Liver (tissue), 9 donors: ENCODE data around the gene IL20. TPM values are rescaled to one million over a fixed set of nuclear protein-coding genes. Genes with fewer than 3 reads are reported as not detected.

Source experiments
- DNase-seq: peaks from one replicate; pipeline ENCODE4 v3.0.0-alpha.2; 2017; ENCODE audit warnings: low spot score
- H3K27ac ChIP-seq, 2 donors: one replicate each; pipeline ENCODE4 v1.7.0; 2013; ENCODE audit warnings: inconsistent platforms in 2 of 2, low read length in 2 of 2, control low read depth in 1 of 2, low read depth in 1 of 2, mild to moderate bottlenecking in 1 of 2
- H3K27me3 ChIP-seq, 4 donors: one replicate each; pipeline versions ENCODE4 v1.6.1 to v1.7.0; 2013; ENCODE audit warnings: low read length in 3 of 4, inconsistent platforms in 1 of 4, mild to moderate bottlenecking in 1 of 4, moderate library complexity in 1 of 4; ENCODE audit not compliant: control insufficient read depth in 4 of 4, insufficient read depth in 4 of 4
- H3K36me3 ChIP-seq, 4 donors: one replicate each; pipeline versions ENCODE4 v1.6.1 to v1.7.0; 2013; ENCODE audit warnings: low read length in 3 of 4, mild to moderate bottlenecking in 3 of 4, low read depth in 1 of 4, moderate library complexity in 1 of 4; ENCODE audit not compliant: control insufficient read depth in 4 of 4, insufficient read depth in 3 of 4
- H3K4me1 ChIP-seq, 4 donors: one replicate each; pipeline versions ENCODE4 v1.6.1 to v1.7.0; 2013; ENCODE audit warnings: low read length in 3 of 4, mild to moderate bottlenecking in 3 of 4, moderate library complexity in 1 of 4; ENCODE audit not compliant: control insufficient read depth in 4 of 4, insufficient read depth in 4 of 4
- H3K4me3 ChIP-seq, 3 donors: one replicate each; pipeline versions ENCODE4 v1.6.1 to v1.7.0; 2013; ENCODE audit warnings: low read length in 3 of 3, control low read depth in 1 of 3, low read depth in 1 of 3, mild to moderate bottlenecking in 1 of 3
- H3K9ac ChIP-seq, 2 donors: one replicate each; pipeline ENCODE4 v1.7.0; 2013; ENCODE audit warnings: low read length in 2 of 2, mild to moderate bottlenecking in 2 of 2, moderate library complexity in 2 of 2, control low read depth in 1 of 2, low read depth in 1 of 2
- H3K9me3 ChIP-seq, 4 donors: one replicate each; pipeline versions ENCODE4 v1.6.1 to v1.7.0; 2013; ENCODE audit warnings: low read length in 3 of 4; ENCODE audit not compliant: control insufficient read depth in 4 of 4
- EGR1 ChIP-seq, 2 donors: IDR thresholded peaks; 2 replicates each; pipeline ENCODE4 v1.6.1; 2016 to 2018; ENCODE audit warnings: antibody characterized with exemption in 2 of 2, low read depth in 2 of 2
- FOXA1 ChIP-seq: IDR thresholded peaks from 2 replicates; pipeline ENCODE4 v1.6.1; 2016; ENCODE audit warnings: antibody characterized with exemption
- FOXA2 ChIP-seq: IDR thresholded peaks from 2 replicates; pipeline ENCODE4 v1.6.1; 2016; ENCODE audit warnings: antibody characterized with exemption
- HNF4A ChIP-seq, 2 donors: conservative IDR thresholded peaks; 2 replicates each; pipeline ENCODE4 v1.6.1; 2016; ENCODE audit warnings: antibody characterized with exemption in 2 of 2, mild to moderate bottlenecking in 2 of 2
- HNF4G ChIP-seq: IDR thresholded peaks from 2 replicates; pipeline ENCODE4 v1.6.1; 2016; ENCODE audit warnings: antibody characterized with exemption
- NR2F2 ChIP-seq: IDR thresholded peaks from 2 replicates; pipeline ENCODE4 v1.6.1; 2016; ENCODE audit warnings: antibody characterized with exemption
- RAD21 ChIP-seq, 2 donors: IDR thresholded peaks; 2 replicates each; pipeline ENCODE4 v1.6.1; 2016; ENCODE audit warnings: antibody characterized with exemption in 2 of 2, mild to moderate bottlenecking in 2 of 2
- REST ChIP-seq: IDR thresholded peaks from 2 replicates; pipeline ENCODE4 v1.6.1; 2016; ENCODE audit warnings: antibody characterized with exemption, mild to moderate bottlenecking
- RXRA ChIP-seq, 2 donors: IDR thresholded peaks; 2 replicates each; pipeline ENCODE4 v1.6.1; 2017 to 2018; ENCODE audit warnings: antibody characterized with exemption in 2 of 2, mild to moderate bottlenecking in 1 of 2
- SP1 ChIP-seq: IDR thresholded peaks from 2 replicates; pipeline ENCODE4 v1.6.1; 2018; ENCODE audit warnings: antibody characterized with exemption, mild to moderate bottlenecking
- YY1 ChIP-seq: IDR thresholded peaks from 2 replicates; pipeline ENCODE4 v1.6.1; 2016; ENCODE audit warnings: antibody characterized with exemption, mild to moderate bottlenecking
- ZBTB33 ChIP-seq: IDR thresholded peaks from 2 replicates; pipeline ENCODE4 v1.6.1; 2016; ENCODE audit warnings: antibody characterized with exemption
- WGBS: extraction: QIAGEN DNeasy Blood & Tissue Kit; methylation state at CpG from one replicate; pipeline ENCODE4 v1.1.7; 2013; 5-methylcytosine and 5-hydroxymethylcytosine counted together
- polyA plus RNA-seq, 2 donors: library from polyadenylated mRNA; stranded (reverse) in 1 of 2; unstranded in 1 of 2; fragments of 200-250 nt in 1 of 2; fragments of >200 nt in 1 of 2; fragmentation: Nextera tagmentation in 1 of 2; extraction: Ambion mirVana in 1 of 2; gene quantifications; one replicate each; pipeline versions ENCODE4 v1.2.1 to v1.2.3, GENCODE V29; 2013 to 2015
- total RNA-seq, 2 donors: library from RNA; depleted of rRNA; stranded (reverse); fragments of >200 nt; gene quantifications; one replicate each; pipeline ENCODE4 v1.2.3, GENCODE V29; 2014
- TF ChIP-seq, protein P1 (sequence below): fragments of 150-350 bp; IDR thresholded peaks from 2 replicates; pipeline ENCODE4 v1.5.1; 2017; ENCODE audit warnings: improper control_type of control experiment, low read depth, low read length; ENCODE audit not compliant: missing input control
- TF ChIP-seq, protein P2 (sequence below): IDR thresholded peaks from 2 replicates; pipeline ENCODE4 v1.6.1; 2016; ENCODE audit warnings: antibody characterized with exemption
- donor health status: healthy.
- donor health status: healthy.
- donor health status: healthy.
- donor health status: healthy.
- donor health status: healthy.

IL20 gene
- total and polyA plus RNA-seq, 4 donors = 0.17 TPM; not detected in 3

DNA sequence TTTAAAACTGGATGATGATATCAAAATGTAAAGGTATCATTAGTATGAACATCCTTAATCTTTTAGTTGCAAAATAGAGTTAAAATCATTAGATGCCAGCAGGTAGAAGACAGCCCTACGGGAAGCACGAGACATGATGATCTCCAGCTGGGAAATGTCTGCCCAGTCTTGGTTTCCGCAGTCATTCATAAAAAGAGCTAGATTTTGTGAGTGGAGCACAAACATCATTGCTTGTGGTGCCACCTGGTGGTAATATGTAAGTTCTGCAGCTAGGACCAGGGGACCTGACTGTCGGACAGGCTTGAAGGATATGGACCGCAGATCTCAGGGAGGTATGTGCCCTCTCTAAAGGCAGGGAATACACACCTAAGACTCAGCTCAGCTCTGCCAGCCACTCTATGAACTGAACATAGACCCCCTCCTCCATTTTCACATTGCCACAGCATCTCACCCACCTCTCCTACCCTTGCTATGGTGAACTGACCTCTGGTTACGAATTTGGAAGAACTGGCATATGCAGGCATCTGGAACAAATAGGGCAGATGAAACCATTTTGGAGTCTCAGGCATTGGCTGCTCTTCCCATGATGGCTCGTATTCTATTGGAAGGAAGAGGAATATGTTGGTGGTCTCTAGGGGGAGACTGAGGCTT lies 47.1 kb downstream of the IL20 start:
- no peaks in the 10 kb centered on the region for H3K9me3 ChIP-seq
- H3K4me1 ChIP-seq = peaks cover 0 to 15% (median 13%) of the 10 kb centered on the region in 4 donors
- no peak overlapping the region for H3K4me3 ChIP-seq
- peak; percentile 60 for DNase-seq
- 23% methylated on average over 7 of the region's 7 CpGs for WGBS
- H3K36me3 ChIP-seq = no peaks in the 10 kb centered on the region
- TF ChIP-seq, protein P1, sequence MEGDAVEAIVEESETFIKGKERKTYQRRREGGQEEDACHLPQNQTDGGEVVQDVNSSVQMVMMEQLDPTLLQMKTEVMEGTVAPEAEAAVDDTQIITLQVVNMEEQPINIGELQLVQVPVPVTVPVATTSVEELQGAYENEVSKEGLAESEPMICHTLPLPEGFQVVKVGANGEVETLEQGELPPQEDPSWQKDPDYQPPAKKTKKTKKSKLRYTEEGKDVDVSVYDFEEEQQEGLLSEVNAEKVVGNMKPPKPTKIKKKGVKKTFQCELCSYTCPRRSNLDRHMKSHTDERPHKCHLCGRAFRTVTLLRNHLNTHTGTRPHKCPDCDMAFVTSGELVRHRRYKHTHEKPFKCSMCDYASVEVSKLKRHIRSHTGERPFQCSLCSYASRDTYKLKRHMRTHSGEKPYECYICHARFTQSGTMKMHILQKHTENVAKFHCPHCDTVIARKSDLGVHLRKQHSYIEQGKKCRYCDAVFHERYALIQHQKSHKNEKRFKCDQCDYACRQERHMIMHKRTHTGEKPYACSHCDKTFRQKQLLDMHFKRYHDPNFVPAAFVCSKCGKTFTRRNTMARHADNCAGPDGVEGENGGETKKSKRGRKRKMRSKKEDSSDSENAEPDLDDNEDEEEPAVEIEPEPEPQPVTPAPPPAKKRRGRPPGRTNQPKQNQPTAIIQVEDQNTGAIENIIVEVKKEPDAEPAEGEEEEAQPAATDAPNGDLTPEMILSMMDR = peak; percentile 94
- TF ChIP-seq FOXA1 = peak; percentile 19
- TF ChIP-seq RXRA (IDR thresholded peaks at IDR 0.05) = no peak
- peak; percentile 95 to 97 for TF ChIP-seq RAD21 (IDR thresholded peaks at IDR 0.05)
- H3K9ac ChIP-seq = no peak overlapping the region
- no peak overlapping the region for H3K27ac ChIP-seq
- H3K27me3 ChIP-seq = no peaks in the 10 kb centered on the region

GRCh38 chr1:206913766-206914537 lies 48.5 kb downstream of the IL20 start:
- no peaks in the 10 kb centered on the region for H3K36me3 ChIP-seq
- H3K4me3 ChIP-seq = no peak overlapping the region
- no peak for DNase-seq
- TF ChIP-seq HNF4G = no peak
- no peaks in the 10 kb centered on the region for H3K9me3 ChIP-seq
- 82% methylated on average over 12 of the region's 12 CpGs for WGBS
- H3K27ac ChIP-seq = no peak overlapping the region
- no peaks in the 10 kb centered on the region for H3K27me3 ChIP-seq
- peaks cover 0 to 15% (median 9%) of the 10 kb centered on the region in 4 donors for H3K4me1 ChIP-seq
- H3K9ac ChIP-seq = no peak overlapping the region

DNA sequence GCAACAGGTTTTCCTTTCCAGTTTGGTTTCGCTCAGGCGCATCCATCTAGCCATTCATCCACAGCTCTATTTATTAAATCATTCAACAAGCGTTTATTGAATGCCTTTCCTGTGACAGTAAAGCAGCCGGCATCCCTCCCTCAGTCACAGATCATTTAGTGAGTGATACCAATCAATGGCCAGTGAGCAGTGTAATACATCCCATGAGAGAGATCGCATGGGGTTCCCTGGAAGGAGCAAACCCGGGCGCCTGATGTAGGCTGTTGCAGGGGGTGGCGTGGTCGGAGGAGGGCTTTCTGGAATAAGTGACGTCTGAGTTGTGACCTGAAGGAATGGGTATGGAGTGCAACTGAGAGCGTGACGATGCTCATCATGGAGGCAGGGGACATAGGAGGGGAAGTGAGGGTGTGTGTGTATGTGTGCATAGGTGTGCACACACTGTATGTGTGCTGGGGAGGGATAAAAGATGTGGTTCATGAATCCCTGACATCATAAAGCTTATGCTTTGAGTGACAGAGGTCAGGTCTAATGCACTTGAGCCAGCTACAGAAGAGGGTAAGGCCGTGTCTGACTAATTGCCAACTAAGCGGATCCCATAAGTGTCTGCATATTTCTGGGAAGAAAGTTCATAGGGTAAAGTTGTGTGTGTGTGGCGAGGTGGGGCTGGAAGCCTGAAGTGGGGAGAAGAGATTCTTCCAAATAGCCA lies 49.8 kb downstream of the IL20 start:
- WGBS = 89% methylated on average over 15 of the region's 15 CpGs
- DNase-seq = no peak
- H3K9me3 ChIP-seq = no peaks in the 10 kb centered on the region
- H3K9ac ChIP-seq = no peak overlapping the region
- no peaks in the 10 kb centered on the region for H3K27me3 ChIP-seq
- no peak overlapping the region for H3K4me3 ChIP-seq
- peaks cover 0 to 9% (median under 1%) of the 10 kb centered on the region in 4 donors for H3K4me1 ChIP-seq
- H3K36me3 ChIP-seq = no peaks in the 10 kb centered on the region
- H3K27ac ChIP-seq = no peak overlapping the region
- no peak for TF ChIP-seq EGR1 (IDR thresholded peaks at IDR 0.05; ENCODE audit: low read depth in 2 of 2)
- TF ChIP-seq REST = no peak
- no peak for TF ChIP-seq NR2F2
- TF ChIP-seq HNF4G = no peak
- TF ChIP-seq, protein P1 = no peak
- TF ChIP-seq RAD21 (IDR thresholded peaks at IDR 0.05) = no peak
- no peak for TF ChIP-seq RXRA (IDR thresholded peaks at IDR 0.05)
- no peak for TF ChIP-seq HNF4A (conservative IDR thresholded peaks at IDR 0.05)
- no peak for TF ChIP-seq YY1
- no peak for TF ChIP-seq FOXA1
- TF ChIP-seq ZBTB33 = no peak
- TF ChIP-seq FOXA2 = no peak
- TF ChIP-seq SP1 = no peak
- TF ChIP-seq, protein P2, sequence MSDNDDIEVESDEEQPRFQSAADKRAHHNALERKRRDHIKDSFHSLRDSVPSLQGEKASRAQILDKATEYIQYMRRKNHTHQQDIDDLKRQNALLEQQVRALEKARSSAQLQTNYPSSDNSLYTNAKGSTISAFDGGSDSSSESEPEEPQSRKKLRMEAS = no peak
